ENCODE data around the gene CTIF.

GRCh38 chr18:48806551-48807261 is 267.9 kb downstream of the CTIF start:
- no peak for TF ChIP-seq POLR2A (IDR thresholded peaks at IDR 0.05; ENCODE audit: low read depth, low read length)
- TF ChIP-seq TAF1 (IDR thresholded peaks at IDR 0.05; ENCODE audit: borderline replicate concordance, low read depth, low read length) = no peak
